GM23248 (cell line): ENCODE measurements around the gene HSPA12B.

ENCODE experiments used
- EZH2 ChIP-seq: fragments of 200-600 bp; sonication (generic); IDR thresholded peaks from 2 replicates; pipeline ENCODE4 v1.6.1; 2018; ENCODE audit warnings: antibody characterized with exemption, mild to moderate bottlenecking; ENCODE audit not compliant: insufficient read depth, poor library complexity, severe bottlenecking
- EZH2phosphoT487 ChIP-seq: fragments of 200-600 bp; sonication (generic); IDR thresholded peaks from 2 replicates; pipeline ENCODE4 v1.6.1; 2018; ENCODE audit warnings: antibody characterized with exemption, moderate library complexity, mild to moderate bottlenecking, low read depth; ENCODE audit not compliant: insufficient read depth

DNA sequence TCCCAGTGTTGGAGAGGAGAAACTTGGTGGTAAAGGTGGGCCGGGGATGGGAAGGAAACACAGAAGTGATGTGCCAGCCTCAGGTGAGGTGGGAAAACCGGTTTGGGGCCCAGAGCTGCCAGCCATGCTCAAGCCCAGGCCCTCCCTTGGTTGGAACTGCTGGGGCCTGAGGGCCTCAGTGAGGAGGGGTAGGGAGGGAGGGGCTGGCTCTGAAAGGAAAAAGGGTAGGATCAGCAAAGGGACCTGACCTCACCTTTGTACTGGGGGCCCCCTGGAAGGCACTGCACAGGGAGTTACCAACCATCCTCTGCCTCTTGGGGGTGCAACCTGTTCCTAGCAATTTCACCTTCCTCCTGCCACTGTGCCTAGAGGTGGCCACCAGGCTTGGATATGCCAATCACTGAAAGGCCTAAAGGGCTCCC is 50.6 kb downstream of the HSPA12B start:
- TF ChIP-seq EZH2 (no peak), EZH2phosphoT487 (no peak)
